Measurements from ENCODE around the gene TMEM187.

TMEM187 gene

DNA sequence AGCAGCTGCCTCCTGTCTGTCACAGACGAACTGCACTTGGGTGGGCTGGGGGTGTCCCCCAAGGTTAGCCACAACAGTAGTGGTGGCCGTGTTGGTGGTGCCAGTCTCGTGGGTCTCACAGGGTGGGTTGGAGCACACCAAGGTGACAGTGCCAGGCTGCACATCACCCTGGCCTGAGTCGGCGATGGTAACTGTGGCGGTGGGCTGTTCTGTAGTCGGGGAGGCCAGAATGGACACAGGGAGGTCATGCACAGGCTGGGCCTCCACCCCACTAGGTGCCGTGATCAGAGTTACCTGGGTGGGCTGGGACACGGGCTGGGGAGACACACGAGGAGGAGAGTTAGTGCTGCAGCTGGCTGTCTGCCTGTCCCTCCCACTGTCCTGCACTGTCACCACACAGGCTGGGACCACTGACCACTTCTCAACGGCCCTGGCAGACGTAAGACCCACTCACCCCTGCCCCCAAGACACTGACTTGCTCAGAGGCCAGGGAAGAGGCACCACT lies 17.3 kb upstream of the TMEM187 start:
- FAIRE-seq: no peak

DNA sequence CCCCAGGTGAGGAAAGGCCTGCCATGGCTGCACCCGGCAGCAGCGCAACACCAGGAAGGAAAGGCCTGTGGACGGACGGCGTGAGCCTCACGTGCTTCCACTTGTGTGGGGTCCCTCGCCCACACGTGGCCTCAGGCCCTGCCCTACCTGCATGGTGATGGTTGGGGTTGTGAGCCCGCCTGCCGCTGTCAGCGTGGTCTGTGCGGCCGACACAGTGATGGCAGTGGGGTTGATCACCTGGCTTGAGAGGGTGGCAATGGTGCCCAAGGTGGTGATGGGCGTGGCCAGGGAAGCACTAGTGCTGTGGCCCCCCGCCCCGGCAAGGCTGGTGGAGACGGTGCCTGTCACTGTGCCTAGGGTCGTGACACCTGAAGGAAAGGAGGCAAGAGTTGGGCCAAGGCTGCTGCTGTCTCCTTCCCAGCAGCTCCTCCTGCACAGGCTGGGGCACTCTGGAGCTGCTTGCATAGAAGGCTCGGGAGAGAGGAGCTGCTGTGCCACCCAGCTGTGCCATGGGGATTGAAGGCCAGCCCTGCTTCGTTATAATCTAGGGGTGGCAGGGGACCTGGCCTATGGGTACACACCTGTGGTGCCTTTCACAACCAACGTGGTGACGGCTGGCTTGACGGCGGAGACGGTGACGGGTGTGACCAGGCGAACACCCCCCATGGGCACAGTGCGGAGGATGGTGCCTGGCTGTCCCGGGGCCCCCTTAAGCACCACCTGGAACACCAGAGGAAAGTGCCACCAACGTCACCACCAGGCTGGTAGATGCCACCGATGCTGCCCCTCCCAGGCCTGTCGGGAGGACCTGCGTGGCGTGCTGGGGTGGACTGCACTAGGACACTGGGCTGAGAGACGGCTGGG lies 16.3 kb upstream of the TMEM187 start:
- no peak for FAIRE-seq

DNA sequence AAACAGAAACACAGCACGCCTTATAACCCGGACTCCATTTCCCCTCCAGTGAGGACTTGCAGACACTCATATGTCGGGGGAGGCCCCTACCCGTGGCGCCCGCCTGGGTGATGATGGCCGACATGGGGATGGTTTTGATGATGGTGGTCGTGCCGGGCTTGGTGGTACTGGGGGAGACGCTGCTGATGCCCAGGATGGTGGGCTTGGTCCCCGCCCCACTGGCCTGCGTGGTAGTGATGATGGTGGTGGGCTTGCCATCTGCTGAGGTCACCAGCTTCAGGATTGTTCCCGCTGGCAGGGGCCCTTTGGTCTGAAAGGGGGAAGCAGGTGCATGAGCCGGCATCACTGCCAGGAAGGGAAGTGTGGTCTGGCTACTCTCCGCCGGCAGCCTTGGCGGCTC lies 15.3 kb upstream of the TMEM187 start:
- FAIRE-seq: no peak

DNA sequence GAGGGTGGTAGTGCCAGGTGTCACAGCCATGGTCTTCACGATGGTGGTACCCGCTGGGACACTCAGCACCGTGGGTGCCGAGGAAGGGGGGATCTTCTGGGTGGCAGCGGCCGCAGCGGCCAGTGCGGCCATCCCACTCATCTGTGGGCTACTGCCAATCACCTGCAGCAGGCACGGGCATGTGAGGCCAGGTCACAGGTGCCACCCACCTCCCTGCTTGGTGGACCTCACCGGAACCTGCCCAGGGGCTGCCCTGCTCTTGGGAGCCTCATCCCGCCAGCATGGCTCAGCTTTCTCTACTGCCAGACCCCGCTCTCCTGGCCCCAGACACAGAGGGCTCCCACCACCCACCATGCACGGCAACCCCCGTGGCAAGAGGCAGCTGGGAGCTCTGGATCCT lies 13.9 kb upstream of the TMEM187 start:
- FAIRE-seq: no peak

DNA sequence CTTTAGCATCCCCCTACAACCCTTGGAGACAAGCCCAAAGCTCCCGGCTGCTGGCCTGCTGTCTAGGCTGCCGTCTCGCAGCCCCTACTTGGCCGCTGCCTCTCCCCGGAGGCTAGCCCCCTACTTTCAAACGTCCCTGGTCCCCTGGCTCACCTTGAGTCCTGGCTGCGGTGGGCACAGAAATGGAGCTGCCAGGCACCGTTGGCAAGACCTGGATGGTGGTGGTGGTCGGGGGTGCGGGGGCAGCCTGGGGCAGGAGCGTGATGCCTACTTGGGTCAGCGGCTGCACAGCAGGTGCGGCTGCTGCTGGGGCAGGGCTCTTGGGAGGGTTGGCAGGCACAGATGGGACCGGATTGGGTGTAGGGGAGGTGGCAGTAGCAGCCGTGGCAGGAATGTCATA lies 12.9 kb upstream of the TMEM187 start:
- FAIRE-seq: no peak

DNA sequence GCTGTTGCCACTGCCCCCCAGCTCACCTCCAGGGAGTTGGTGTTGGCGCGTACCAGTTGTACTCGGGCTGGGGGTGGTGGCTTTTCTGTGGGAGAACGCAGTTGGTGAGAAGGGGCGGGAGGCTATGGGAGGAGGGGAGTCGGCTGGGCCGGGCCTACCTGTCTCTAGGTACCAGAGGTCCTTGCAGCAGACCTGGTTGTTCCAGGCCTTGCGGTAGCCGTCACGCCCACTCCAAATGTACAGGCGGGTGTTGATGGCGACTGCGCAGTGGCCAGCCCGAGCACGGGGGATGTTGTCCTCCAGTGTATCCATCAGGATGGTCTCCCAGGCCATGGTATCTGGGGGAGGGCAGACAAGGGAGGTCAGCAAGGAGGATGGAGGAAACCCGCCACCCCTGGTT lies 12.5 kb upstream of the TMEM187 start:
- FAIRE-seq: no peak

DNA sequence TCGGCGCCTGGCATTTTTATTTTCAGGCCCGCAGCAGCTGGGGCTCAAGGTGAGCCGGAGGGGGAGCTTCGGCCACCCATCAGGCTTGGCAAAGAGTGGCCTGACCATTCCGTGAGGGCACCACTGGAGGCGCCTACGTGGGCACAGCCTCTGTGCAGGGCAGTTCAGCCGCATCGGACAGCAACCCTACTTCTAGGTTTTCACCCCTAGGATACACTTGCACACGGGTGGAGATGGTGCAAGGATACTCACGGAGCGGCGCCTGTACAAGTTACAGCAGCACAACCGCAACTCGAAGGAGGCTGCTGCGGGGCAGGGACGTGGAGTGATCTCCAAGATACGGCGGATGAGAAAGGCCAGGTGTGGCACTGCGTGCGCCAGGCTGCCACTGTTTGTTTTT lies 11.8 kb upstream of the TMEM187 start:
- no peak for FAIRE-seq

DNA sequence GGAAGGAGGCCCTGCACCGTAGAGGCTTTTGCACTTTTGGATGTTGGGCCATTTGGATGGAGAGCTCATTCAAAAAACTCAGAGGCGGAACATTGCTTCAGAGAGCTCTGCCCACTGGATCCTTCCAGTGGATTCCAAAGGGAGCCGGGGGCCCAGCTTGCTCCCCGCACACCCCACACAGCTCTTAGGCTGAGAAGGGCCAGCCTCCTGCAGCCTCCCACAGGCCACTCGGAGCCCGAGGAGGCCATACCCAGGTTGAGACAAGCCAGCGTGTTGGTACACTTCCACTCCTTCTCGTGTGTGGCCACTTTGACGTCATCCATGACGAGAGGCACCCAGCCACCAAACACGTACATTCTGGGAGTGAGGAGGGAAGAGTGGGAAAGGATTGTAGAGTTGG lies 11.3 kb upstream of the TMEM187 start:
- no peak for FAIRE-seq

DNA sequence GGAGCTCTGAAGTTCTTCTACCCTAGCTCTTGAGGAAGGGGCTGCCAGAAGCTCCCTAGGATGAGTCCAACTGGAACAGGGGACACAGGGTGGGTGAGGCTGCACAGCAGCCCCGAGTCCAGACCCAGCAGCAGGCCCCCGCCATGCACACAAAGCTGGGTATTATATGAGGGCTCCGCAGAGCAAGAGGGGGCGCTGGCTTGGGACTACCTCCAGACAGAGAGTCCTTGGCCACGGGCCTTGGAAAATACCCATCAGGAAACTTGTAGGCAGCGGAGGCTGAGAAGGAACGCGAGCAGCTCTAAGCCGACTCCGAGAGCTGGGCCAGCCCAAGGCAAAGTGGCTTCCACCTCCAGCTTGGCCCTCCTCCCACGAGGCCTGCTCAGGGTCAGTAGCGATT lies 9.0 kb upstream of the TMEM187 start:
- no peak for FAIRE-seq

DNA sequence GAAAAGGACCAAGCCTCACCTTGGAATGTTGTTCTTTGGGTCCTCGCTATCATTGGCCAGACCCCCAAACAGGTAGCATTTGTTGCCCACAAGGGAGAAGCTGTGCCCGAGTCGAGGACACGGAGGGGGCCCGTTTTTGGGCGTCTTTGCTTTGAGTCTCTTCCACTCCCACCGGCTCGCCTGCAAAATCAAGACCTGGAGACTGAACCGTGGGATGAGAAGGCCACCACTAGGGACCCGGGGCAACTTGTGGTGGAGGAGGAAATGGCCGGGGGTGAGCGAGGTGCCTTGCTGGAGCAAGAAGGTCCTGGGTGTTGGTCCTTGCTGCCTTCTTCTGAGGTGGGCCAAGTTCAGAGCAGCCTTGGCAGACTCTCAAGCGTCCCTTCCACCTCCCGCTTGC lies 8.4 kb upstream of the TMEM187 start:
- no peak for FAIRE-seq

DNA sequence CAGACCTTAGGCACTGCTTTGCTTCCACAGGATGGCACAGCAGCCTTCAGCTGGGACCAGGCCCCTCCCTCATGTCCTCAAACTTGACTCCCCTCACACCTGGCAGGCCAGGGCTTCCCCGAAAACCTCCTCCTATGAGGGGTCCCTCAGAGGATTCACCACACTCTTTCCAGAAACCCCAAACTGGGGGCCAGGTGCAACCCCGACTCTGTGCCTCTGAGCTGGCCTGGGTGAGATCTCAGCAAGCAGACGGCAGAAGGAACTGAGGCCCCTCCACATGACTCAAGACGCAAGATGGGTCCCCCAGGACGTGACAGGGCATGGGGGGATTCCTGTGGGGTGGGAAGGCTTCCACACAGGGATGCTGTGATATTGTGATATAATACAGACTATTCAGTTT lies 7.1 kb upstream of the TMEM187 start:
- FAIRE-seq: no peak

DNA sequence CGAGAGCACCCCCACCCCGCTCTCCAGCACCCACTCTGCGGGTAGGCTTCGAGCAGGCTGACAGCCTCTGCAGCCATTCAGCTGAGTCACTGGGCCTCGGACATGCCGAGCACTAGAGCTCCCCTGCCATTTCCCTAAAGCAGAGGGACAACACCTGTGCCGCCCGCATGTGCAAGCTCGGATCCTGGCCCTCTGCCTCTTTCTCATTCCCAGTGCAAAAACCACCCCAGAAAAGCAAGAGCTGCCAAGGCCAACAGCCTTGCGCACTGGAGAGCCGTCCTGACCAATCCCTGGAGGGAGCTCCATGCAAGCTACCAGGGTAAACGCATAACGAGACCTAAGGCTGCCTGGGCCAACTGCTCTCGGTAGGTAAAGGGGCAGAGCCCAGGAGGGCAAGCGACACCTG lies 6.3 kb upstream of the TMEM187 start:
- FAIRE-seq: no peak

DNA sequence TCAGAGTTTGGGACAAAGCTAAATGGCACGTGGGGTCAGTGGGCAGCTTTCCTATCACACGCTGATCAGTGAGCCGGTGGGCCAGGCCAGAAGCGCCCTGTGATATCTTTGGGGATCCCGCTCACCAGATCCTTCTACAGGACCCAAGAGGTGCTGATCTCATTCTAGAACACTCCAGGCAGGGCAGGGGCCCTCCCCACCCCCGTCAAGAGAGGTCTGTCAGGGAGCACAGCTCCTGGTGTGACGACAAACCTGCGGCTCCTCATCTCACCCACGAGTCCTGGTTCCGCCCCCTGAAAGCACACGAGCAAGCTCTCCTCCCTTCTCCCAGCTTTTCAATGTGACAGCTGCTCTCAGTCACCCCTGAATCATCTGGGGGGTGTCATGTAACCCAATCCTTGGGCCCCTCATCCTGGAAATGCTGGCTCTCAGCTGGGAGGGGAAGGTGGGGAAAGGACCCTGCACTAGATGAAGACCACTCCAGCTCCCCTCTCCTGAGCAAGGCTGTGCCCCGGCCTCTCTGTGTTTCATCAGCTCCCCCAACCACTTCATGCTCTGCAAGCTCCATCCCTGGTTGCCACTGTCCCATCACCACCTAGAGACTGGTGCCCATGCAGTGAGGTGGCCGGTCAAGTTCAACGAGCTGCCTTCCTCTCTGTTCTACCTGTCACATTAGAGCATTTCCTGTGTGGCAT lies 5.6 kb upstream of the TMEM187 start:
- FAIRE-seq: no peak

DNA sequence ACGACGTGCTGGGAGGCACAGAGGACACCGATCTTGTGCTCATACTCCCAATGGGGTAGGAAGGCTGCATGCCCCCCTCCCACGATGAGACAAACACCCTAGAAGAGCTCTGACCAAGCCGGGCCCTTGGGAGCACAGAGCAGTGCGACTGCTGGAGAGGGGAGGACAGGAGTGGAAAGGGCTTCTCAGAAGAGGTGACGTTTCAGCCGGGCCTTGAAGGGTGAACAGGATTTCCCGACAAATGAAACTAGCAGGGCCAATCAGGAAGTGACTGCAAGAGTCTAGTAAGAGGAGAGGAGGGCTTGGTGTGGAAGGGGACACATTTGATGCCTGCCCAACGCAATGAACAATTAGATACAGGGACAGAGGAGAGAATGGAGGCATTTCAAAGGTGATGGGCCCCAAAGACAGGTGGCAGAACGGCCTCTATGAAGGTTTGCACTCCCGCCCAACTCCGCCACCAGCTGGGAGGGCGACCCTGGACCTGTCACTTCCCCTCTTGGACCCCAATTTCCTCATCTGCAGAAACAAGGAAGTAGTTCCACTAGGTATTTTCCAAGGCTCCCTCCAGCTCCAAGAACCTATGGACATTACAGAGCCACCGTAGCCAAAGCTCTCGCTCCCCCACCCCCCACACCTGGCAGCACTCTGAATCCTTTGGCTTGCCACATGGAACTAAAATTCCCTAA lies 4.9 kb upstream of the TMEM187 start:
- no peak for FAIRE-seq

DNA sequence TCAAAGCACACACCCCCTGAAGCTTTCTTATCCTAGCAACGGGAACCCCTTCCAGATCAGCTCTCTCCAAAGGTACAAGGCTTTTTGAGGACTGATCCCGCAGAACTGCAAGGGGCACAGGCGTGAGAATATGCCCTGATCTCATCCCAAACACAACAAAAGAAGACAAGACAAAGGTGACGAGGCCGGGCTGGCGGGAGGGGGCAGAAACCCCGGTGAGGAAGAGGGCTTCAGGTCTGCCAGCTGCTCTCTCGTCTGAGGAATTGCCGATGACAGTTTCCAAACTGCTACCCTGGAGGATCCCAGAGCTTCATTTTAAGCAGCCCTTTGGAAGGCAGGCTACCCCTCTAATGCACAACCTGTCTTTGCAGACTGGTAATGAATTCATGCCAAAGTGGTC lies 4.3 kb upstream of the TMEM187 start:
- no peak for FAIRE-seq

DNA sequence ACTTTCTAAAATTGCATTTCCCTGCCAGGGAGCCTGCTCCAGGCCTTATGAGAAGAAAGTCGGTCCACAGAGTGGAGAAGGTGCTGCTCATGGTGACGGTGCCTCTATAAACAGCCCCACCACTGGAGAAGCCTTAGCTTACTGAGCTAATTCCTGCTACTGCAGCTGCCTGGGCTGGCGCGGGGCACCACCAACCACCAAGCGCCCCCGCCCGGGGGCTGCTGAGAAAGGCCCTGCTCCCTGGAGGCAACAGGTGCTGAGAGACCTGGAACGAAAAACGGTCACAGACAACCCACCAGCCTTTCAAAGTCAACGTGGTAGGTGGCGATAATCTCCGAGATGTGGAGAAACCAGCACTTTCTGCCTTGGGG lies 3.8 kb upstream of the TMEM187 start:
- FAIRE-seq: no peak

DNA sequence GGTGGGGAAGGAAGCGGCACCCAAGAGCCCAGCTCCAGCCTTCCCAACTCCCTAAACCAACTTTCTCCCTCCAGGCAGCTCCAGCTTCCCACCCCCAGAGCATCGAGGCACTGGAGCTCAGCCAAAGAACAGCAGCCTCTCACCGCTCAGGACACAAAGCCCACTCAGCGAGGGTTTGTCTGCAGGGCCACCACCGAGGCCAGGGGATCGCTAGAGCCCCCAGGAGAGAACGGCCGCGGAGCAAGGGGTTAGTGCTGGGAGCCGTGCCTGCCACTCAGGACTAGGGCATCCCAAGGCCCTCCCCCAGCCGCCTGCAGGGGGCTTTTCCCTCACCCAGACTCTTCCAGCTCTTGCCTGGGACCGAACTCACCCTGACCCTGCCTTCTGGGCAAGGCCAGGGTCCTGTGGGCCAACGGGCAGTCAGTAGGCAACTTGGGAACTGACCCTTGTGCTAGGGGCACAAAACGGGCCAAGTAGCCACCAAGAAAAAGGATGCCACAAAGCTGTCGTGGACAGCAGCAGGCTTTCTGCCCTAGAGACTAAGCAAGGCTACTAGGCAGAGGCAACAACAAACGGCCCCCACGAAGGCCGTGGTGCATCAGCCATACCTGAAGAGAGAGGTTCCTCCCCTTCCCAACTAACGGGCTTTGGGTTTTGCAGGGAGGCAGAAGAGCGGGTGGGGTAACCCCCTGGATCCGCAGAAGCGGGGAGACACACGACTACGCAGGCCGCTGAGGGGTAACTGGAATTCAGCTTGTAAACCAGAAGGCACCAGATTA lies 3.2 kb upstream of the TMEM187 start:
- no peak for FAIRE-seq

DNA sequence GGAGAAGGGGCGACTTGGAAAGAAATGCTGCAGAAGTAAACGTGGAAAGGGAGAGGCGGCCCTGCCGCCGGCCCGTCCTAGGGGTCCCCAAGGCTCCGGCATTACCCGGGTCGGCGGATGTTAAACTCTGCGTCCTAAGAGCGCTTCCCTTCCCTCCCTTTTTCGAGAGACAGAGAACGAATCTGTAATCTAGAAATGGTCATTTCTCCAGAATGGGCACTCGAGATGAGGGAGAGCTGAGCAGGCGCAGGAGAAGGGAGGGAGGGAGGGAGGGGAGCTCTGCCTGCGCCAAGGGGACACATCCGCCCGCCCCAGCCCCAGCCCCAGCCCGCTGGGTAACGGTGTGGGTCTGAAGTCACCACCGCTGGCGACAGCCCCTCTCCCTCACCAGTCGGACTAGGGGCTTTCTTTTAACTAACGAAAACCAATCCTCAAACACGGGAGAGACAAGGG lies 2.6 kb upstream of the TMEM187 start:
- FAIRE-seq: no peak

DNA sequence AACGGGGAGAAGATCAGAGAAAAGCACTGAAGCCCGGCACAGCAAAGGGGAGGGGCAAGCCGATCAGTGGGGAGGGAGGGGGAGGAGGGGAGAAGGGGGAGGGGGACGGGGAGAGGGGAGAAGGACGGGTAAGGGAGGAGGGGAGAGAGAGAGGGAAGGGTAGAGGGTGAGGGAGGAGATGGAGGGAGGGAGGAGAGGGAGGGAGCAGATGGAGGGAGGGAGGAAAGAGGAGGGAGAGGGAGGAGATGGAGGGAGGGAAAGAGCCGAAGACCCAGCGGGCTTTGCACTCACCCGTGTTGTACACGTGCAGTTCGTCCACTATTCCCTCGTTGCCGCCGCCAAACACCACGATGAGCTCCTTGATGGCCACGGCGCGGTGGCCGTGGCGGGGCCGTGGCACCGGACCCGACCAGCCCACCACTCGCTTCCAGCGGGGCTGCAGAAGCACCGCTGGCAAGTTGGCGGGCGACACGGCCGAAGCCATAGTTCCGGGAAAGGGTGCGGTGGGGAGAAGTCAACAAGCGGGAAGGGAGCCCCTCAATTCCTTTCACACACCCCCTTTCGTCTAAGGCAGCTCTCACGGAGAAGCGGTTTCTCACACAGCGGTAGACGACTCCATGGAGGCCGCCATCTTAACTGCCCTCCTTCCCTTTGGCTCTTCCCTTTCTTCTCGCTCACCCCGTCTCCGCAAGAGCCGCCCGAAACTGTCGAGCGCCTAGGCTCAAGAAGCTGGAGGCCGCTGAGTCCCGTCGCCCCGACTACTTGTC lies 2.0 kb upstream of the TMEM187 start:
- no peak for FAIRE-seq

DNA sequence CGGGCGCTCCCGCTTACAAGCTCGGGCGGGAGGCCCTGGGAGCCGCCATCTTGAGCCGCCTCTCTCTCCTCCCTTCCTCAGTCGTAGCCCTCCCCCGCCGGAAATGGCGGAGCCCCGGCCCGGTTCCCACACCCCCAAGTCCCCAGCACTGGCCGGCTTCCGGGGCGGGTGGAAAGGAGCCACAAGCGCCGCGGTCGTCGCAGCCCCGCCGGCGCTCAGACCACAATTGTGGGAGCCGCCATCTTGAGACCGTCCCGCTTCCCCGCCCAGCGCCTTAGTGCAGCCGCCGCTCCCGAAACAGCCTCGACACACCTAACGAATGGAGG lies 1.5 kb upstream of the TMEM187 start:
- FAIRE-seq: no peak

DNA sequence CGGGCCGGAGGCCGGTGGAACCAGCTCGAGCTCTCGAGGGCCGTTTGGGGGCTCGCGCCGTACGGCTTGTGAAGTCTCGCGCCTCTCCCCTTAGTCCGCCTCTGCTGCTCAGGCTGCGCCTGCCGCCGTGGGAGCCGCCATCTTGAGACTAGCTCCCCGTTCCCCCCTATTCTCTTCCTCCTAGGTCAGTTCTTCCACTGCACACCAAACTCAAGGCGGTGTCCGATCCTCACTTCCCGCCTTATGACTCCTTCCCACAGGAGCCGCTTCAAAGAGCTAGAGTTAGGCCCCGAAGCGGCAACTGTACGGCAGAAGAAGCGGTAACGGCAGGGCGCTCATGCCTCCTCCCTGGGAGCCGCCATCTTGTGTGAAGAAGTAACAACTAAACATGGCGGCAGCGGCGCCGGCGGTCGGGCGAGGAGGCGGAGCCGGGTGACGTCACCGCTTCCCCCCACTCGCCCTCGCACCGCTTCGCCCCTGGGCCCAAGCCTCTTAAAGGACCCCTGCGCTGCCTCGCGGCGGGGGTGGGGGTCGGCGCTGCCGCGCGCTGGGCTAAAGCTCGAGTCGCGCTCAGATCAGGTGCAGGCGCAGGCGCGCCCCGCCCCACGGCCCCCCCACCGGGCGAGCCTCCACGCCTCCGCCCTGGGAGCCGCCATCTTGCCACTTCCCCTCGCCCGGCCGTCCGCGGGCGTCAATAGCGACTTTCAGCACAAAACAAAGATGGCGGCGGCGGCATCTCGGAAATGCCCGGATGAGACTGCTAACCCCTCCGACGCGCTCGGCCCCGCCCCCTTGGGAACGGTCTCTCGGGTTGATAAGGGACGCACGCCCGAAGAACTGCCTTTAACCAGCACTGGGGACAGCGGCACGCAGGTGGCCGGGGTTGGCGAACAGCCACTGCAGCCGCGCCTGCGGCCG lies 845 bp upstream of the TMEM187 start, which contains the start of gene HCFC1:
HCFC1 (minus strand) TSS at position 369 of the 918 bp plus-strand sequence. CDS start 978 bp downstream, outside the sequence.
- no peak for FAIRE-seq
